ENCODE results near the gene DNAAF8.

DNA sequence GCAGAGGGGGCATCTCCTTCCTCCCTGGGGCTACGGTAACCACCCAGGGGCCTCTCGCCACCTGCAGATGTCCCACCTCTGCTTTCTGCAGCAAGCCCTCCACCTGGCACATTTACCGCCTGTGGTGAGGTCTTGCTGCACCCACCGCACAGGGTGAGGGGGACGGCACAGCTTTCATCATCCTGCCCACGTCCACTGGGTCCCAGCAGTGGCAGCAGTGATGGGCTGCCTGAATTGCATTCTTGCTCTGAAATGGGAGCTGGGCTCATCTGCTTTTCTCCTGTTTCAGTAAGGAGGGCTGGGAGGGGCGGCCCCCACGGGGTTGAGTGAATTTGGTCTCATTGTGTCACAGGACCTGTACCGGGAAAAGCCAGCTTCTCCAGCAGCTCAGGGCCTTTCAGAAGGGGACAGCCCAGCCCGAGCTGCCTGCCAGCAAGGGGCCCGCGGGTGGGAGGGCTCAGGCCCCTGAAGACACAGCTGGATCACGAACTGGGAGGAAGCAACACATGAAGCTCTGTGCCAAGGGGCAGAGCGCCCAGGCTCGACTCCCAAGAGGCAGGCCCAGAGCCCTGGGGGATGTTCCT lies 12.7 kb downstream of the DNAAF8 start:
- TF ChIP-seq, protein P1, sequence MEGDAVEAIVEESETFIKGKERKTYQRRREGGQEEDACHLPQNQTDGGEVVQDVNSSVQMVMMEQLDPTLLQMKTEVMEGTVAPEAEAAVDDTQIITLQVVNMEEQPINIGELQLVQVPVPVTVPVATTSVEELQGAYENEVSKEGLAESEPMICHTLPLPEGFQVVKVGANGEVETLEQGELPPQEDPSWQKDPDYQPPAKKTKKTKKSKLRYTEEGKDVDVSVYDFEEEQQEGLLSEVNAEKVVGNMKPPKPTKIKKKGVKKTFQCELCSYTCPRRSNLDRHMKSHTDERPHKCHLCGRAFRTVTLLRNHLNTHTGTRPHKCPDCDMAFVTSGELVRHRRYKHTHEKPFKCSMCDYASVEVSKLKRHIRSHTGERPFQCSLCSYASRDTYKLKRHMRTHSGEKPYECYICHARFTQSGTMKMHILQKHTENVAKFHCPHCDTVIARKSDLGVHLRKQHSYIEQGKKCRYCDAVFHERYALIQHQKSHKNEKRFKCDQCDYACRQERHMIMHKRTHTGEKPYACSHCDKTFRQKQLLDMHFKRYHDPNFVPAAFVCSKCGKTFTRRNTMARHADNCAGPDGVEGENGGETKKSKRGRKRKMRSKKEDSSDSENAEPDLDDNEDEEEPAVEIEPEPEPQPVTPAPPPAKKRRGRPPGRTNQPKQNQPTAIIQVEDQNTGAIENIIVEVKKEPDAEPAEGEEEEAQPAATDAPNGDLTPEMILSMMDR (IDR thresholded peaks at IDR 0.05 in 4 of 5, conservative IDR thresholded peaks at IDR 0.05 in 1 of 5) = no peak
- no peak for TF ChIP-seq POLR2A (IDR thresholded peaks at IDR 0.05)

Measured in gastrocnemius medialis (tissue), 4 donors.